HG02623 (cell line): Measurements from ENCODE around the gene GPC3.

Experiments used
- ATAC-seq: cut with Tn5 transposase; IDR thresholded peaks from one replicate; pipeline ENCODE4 v1.9.1; 2021; ENCODE audit warnings: moderate library complexity; ENCODE audit not compliant: unreplicated experiment

The GPC3 gene

DNA sequence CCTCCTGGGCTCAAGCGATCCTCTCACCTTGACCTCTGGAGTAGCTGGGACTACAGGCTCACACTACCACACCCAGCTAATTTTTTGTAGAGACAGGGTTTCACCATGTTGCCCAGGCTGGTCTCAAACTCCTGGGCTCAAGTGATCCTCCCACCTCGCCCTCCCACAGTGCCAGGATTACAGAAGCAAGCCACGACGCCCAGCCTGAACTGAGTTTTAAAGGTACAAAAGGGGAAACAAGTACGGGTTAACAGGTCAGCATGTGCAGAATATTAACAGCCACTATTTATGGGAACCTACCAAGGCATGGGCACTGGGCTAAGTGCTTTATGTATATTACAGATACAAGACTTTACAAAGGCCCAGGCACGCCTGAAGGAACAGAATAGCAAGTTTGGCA is 405.8 kb downstream of the GPC3 start:
- no peak for ATAC-seq

DNA sequence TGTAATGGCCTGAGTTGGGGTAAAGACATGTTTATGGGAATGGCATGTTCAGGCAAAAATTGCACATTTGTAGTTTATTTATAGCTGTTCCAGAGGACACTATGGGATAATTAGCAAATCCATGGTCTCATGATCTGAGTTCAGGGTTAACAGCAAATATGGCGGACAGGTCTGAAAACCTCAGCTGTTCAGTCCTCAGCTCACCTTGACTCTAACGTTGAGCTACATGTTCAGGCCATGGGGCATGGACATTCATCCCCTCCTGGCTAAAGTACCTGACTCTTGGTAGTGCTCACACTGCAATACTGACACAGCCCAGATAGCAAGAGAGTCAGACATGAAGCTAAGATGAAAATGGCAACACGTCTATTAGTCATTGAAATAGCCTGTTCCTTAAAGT is 408.5 kb downstream of the GPC3 start:
- no peak for ATAC-seq

DNA sequence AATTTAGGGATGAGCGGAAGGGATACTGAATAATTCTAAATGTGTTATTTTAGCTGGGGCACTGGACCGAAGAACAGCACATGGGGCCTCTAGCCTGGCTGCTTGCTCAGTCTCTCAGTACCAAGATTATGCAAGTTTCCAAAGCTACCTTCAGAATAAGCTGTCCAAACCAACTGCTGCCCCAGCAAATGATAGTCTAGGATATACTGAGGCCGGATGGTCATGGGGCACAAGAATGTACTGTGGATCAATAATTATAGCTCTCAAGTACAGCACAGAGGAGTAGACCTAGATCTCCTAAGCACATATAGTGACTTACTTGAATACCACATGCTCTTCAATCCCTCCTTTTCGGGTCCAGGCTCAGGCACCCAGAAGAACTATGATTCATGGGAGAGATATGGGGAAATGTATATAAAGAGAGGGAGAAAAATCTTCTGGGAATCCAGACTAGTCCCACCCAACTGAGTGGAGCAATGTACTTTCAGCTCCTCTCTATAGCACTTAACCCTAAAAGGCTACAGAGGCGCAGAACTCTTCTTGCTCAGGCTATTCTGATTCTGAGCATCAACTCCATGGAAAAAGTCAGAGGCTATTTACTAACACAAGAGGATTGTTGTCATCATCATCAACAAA is 409.8 kb downstream of the GPC3 start:
- ATAC-seq: no peak

DNA sequence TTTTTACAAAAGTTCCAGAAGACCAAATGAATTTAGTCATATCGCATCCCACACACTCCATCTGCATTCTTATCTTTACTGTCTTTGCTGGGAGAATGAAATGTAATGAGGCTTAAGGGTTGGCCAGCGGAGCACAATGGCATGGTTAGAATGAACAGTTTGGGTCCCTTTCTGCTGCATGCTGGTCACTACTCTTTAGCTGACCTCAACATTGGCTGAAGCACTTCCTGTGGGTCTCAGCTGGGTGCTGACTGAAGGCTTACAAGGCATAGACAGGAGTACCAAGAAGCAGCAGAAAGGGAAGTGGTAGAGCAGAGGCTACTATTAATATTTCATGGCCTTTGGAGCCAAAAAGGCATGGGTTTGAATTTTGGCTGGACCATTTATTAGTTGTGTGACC is 410.7 kb downstream of the GPC3 start:
- no peak for ATAC-seq

DNA sequence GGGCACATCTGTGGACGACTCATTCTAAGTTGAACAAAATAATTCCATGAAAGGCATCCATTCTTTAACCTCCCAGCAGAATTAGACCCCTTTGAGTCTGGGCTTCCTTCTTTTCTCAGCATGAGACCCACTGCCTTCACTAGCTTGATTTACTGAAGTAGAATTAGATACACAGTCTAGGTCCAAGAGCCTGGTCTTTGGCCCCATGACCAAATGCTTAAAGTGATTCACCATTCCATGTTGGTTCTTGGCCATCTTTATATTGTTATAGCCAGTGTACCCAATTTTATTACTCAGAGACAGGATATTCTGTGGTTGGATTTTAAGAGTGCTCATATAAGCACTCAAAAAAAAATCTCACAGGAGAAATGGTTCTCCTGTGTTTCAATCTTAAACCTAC is 414.8 kb downstream of the GPC3 start:
- ATAC-seq: no peak

DNA sequence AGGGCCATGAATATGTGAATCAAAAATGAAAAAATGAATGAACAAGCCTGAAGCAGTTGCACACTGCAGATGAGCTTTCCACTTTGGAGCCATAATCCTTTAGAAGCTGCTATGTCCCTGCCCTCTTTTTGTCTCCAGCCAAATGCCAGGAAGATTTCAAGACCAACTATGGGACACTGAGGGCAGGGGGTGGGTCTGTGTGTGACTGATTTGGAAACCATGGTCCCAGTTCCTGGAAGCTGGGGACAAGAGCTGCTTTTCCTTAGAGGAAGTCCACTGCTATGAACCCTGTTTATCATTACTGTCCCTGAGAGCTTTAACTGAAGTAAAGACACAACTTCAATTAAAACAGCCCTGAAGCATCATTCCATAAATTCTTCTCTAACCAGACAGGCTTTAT is 416.2 kb downstream of the GPC3 start:
- no peak for ATAC-seq

DNA sequence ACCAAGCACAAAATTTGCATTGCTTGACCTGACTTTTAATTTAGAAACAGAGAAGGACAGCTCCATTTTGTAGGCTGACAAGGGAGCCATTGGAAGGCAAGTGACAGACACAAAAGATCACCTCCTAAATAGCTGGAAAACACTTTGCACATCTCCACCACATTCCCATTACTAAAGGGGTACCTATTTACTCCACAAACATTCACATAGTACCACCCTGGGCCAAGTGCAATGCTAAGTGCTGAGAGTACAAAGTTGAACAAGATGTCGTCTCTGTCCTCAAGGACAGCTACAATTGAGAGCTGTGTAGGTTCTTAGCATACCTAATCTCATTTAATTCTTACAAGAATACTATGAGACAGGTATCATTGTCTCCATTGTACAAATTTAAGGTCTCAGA is 417.3 kb downstream of the GPC3 start:
- ATAC-seq: no peak

DNA sequence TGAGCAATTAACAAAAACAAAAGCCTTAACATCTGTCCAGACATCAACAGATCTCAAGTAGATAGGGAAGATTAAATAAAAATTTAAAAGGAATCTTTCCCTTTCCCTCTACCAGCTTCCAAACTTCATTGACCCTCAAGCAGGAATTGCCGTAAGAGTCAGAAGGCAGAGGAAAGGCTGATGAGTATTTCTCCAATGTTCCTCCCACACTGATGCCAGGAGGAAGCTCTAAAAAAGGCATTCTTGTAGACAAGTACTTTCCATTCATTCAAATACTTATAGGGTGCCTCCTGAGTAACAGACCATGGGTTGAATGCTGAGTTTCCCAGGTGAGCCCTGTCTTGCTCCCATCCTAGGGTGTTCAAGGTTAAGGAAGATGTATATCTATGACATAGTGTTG is 418.5 kb downstream of the GPC3 start:
- no peak for ATAC-seq

DNA sequence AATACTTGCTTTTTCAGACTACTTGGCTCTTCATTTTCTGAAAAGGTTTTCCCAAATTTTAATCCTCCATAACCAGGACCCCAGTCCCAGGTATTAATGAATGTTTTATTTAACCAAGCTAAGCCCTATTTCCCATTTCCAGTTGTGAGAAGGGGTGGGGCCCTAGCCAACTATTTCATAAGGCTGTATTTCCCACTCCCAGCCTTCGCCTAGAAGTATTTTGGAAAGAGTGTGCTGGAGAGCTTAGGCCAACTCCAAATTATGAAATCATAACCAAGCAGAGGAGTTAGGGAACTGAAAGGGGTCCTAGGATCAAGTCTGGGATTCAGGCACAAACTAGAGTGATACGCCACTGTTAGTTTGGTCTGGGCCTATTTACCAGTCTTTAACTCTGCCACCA is 421.7 kb downstream of the GPC3 start:
- no peak for ATAC-seq

DNA sequence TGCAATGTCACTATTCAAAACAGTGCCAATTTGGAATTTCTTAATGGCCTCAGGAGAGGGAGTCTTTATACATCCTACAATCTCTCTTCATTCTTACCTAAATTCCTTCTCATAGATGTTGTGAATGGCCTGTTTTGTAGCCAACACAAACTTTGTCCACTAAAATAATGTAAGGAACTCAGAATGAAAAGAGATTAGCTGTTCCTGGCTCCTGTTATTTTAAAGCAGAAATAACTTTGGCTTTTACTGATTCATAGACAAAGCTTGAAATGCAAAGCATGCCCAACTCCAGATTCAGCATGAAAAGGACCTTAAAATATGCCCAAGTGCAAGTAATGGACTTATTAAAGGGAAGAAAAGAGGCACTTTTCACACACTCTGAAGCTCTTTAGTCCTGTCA is 424.1 kb downstream of the GPC3 start:
- no peak for ATAC-seq

DNA sequence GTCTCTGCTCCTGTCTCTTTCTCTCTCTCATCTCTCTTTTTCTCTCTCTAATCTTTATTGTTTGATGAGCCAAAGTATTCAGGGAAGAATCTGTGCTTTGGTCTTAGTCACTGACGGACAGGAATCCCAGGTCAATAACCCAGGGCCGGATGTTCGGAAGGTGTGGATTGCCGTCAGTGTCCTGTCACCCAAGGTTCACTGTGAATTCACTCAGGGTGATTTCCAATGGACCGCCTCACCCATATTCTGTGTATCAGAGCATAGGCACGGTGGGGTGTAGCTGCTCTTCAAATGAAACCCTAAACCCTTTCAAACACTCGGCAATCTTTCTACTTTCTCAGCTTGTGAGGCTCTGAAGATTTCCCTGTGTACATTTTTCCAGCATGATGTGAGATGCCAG is 425.5 kb downstream of the GPC3 start:
- ATAC-seq: no peak

DNA sequence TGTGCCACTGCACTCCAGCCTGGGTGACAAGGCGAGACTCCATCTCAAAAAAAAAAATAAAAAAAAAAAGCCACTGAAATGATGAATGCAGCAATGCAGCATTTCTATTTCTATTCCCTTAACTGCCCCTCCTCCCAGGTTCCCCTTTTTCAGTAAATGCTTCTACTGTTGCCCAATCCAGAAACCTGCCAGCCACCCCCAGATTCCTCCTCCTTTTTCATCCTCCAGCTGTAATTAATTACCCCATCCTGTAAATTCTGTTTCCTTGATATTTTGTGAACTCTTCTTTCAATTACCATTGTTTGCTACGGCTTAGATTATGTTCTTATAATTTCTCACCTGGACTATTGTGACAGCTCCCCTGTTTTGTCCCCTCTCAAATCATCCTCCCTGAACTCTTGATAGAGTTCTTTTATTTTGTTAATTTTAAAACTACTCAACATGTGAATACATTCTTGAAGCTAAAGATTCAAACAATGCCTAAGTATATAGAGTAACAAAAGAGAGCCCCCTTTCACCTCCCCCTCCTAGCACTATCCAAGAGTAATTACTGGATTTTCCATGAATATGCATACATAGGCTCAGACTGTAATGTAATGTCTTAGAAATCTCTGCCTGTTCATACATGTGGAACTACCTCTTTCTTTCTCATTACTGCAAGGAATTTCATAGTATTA is 429.5 kb downstream of the GPC3 start:
- no peak for ATAC-seq

DNA sequence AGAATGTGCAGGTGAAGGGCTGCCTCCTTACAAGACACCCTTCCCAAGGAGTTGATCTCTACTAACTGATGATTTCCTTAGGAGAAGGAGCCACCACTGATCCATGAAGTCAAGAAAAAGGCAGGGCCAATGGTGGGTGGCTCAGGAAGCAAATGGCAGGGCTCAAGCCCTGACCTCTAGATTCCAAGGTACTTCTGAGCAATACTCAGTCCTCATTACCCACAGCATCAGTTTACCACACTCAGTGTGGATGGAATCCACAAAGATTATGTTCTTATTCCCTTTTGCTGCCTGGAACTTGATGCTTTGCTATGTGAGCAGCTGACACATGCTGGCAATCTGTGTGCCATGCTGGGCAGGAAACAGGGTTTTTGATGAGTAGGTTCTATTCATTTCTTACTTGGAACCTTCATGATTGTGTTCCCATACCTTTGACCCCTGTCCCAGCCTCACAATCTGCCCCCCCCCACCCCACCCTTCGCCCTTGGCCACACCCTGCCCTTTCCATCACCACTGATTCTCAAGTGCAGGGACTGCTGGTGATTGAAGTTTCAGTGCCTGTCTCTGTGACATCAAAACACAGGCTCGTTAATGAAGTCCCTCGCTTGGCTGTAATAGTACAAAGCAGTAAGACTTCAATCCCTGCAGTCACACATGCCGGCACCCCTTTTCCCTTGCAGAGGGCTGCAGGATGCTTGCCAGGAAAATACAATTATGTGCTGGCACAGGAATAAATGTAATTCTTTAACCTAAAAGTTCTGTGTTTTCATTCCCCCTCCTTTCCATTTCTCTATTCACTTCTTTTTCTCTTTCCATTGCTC is 434.5 kb downstream of the GPC3 start:
- no peak for ATAC-seq

DNA sequence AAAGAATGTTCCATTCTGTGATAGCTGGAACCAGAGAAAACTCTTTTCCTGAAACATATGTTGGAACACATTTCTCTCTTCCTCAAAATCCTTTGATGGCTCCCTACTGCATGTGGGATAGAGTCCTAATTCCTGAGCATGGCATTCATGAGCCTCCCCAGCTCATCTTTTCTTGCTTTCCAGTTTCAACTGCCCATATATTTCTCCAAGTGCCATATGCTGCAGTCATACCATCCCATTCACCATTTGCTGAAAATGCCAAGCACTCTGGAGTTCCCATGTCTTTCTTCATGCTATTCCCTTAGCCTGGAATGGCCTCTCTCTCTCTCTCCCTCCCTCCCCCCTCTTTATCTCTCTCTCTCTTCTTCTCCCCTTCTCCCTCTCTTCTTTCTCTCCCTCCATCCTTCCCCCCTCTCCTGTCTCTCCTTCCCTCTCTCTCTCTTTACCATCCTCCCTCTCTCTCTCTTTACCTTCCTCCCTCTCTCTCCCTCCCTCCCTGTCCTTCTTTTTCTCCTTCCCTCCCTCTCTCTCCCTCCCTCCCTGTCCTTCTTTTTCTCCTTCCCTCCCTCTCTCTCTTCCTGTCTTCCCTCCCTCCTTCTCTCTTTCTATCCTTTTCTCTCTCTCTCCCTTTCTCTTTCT is 436.0 kb downstream of the GPC3 start:
- ATAC-seq: no peak

DNA sequence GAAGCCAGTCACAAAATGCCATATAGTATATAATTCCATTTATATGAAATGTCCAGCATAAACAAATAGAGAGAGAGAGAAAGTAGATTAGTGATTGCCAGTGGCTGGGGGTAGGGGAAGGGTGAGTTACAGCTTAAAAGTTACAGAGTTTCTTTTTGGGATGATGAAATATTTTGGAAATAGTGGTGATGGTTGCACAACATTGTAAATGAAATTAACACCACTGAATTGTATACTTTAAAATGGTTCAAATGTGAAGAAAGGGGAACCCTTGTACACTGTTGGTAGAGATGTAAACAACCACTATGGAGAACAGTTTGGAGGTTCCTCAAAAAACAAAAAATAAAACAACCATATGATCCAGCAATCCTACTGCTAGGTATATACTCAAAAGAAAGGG is 439.0 kb downstream of the GPC3 start:
- ATAC-seq: no peak

DNA sequence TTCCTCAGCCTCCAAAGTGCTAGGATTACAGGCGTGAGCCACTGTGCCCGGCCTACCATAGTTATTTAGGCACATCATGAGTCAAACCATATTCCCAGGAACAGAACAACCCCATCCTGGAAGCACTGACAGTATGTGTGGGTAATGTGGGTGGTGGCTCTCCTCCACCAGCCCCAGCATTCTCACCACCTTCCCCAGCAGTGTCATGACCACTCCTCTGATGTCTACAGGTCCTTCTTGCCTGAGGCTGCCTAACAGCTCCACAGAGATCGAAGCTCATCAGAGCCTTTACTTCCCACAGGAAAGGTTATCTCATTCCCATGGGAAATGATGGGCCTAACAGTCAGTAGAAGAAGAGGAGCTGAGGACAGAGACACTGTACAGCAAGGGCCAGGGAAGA is 440.6 kb downstream of the GPC3 start:
- ATAC-seq: no peak

DNA sequence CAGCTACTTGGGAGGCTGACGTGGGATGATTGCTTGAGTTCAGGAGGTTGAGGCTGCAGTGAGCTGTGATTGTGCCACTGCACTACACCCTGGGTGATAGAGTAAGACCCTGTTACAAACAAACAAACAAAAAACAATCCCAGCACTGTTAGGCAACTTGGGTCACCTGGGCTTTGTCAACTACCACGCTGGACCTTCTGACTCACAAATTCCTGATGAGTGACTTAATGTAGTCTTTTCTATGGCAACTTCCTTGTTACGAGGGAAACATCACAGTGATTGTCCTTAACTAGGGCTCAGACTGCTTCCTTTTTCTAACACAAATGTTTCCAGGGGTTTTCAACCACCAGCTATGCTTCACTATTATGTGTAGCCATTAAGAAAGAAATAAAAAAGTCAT is 441.3 kb downstream of the GPC3 start:
- no peak for ATAC-seq

DNA sequence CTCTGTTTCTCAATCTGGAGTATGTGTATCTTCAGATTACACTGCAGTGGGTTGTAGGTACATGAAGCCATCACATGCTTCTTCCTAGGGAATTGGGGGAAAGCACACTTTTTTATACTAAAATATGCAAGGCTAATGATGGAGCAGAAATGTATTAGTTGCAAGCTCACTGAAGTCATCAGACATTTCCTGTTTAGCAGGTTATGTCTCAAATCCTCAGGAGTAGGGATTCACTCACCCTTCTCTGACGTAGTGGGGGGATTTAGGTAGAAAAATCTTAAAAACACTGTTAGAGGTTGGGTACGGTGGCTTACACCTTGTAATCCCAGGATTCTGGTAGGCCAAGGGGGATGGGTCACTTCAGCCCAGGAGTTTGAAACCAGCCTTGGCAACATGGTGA is 441.7 kb downstream of the GPC3 start:
- ATAC-seq: no peak

DNA sequence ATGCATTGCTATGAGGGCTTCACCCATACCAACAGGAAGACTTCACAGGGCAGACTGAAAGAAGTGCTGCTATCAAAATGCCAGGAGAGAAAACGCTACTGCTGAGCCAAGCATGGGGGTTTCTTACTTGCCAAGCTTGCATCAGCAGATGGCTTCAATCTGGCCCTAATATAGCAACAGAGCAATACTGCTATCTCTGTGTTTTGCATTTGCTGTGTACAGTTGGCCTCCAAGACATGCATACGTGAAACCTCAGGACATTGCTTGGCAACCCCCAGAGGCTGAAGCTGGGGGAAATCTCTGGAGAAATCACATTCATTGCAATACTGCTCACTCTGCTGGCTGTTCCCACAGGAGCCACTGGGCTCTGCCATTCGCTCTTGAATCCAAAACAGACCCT is 442.9 kb downstream of the GPC3 start:
- no peak for ATAC-seq

DNA sequence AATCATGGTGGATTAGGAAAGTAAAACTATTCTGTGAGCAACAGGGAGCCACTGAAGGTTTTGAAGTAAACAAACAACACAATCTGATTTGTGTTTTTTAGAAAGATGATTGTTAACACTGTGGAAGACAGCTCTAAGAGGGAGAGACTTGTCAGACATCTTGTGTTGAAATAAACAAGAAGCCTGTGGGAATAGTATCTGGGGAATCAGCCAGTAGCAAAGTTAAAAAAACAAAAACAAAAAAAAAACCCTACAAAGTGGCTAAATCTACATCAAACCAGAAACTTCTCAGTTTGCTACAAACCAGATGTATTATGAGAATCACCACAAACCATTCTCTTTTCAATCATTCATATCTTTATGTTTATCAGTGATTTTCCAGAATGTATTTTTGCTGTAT is 444.4 kb downstream of the GPC3 start:
- ATAC-seq: no peak

DNA sequence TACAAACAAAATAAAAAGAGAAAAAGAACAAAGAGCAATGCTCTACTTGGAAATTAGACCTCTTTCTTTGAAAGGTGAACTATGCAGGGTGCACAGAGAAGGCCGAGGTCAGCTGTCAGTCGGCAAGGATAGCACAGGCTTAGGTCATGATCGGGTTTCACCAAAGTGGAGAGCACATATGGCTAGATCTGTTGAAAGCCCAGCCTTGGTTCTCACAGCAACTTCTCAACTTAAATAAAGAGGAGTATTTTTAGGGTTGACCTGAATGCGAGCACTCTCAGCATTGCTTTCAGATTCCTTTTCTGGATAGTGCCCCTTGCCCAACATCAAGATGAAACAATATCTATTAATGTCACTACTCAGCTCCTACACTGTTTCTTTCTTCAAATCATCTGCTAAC is 447.2 kb downstream of the GPC3 start:
- ATAC-seq: no peak

DNA sequence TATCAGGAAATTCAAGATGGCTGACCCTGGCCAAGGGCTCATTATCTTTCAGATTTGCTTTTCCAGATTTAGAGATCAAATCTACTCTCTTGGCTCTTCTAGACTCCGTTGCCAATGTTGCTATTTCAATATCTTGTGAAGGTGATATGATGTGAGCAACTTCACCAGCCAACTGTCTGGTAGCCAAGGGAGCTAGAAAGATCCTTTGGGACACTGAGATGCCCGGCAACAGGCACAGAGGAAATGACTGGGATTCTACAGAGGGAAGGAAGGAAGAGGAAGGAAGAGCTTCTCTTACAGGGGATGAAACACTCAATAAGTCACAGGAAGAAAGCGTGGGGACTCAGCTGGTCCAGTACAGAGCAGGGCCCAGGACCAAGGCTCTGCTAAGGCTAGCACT is 448.3 kb downstream of the GPC3 start:
- ATAC-seq: no peak
